ENCODE results near the gene SERP2.

Gene SERP2

DNA sequence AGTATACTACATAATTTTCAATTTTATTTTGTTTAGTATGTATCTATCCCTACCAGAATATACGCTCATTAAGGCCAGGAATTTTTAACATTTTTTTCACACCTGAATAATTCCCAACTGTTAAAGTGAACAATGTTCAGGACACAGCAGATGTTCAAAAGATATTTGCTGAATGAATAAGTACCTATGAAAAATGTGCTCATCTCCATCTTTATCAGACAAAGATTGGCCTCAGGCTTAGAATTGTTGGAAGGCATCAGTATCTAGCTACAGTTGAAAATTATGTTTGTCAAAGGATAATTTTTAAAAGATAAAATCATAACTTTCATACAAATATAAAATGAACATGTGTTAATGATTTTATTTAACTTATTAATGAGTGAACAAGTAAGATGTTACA, 30.9 kb upstream of the SERP2 start:
- Histone ChIP-seq H3K9ac (ENCODE audit: low read length) (no peak overlapping the region), H3K9me3 (ENCODE audit: control insufficient read depth, low read length) (no peaks in the 10 kb centered on the region), H3K4me3 (ENCODE audit: low read length) (no peak overlapping the region), H3K4me1 (ENCODE audit: control insufficient read depth, insufficient read depth, low read length) (no peaks in the 10 kb centered on the region), H3K36me3 (ENCODE audit: control insufficient read depth, insufficient read depth, low read length) (no peaks in the 10 kb centered on the region), H3K27me3 (ENCODE audit: control insufficient read depth, insufficient read depth, low read length) (no peaks in the 10 kb centered on the region)

DNA sequence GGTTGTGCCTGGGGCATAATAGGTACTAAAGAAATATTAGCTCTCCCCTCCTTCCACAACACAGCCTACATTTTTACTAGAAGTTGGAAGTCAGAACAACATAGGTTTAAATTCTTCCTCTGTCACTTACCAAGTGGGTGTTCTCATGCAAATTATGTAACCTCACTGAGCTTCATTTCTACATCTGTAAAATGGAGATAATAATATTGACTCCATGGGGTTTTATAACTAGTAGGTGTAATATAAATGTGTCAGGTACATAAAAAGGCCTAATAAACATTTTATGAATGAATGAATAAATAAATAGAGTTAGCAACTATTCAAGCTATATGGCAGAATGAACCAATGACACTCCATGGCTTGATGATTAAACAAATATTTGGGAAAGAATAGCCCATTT, 27.1 kb upstream of the SERP2 start:
- Histone ChIP-seq H3K4me3 (ENCODE audit: low read length) (no peak overlapping the region), H3K9me3 (ENCODE audit: control insufficient read depth, low read length) (no peaks in the 10 kb centered on the region), H3K27me3 (ENCODE audit: control insufficient read depth, insufficient read depth, low read length) (no peaks in the 10 kb centered on the region), H3K36me3 (ENCODE audit: control insufficient read depth, insufficient read depth, low read length) (no peaks in the 10 kb centered on the region), H3K4me1 (ENCODE audit: control insufficient read depth, insufficient read depth, low read length) (peaks cover 17% of the 10 kb centered on the region), H3K9ac (ENCODE audit: low read length) (no peak overlapping the region)

DNA sequence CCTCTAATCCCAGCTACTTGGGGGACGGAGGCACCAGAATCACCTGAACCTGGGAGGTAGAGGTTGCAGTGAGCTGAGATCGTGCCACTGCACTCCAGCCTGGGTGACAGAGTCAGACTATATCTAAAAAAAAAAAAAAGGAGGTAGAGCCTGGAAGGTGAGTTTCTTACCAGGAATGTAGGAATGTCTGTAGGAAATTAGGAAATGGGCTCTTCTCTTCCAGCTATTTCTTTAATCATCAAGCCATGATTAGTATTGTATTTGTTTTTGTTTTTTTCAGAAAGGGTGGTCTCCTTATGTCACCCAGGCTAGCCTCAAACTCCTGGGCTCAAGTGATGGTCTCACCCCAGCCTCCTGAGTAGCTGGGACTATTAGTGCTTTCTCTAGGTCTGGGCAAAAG, 26.3 kb upstream of the SERP2 start:
- H3K4me1 ChIP-seq (ENCODE audit: control insufficient read depth, insufficient read depth, low read length) = peaks cover 20% of the 10 kb centered on the region
- H3K9ac ChIP-seq (ENCODE audit: low read length) = no peak overlapping the region
- no peaks in the 10 kb centered on the region for H3K9me3 ChIP-seq (ENCODE audit: control insufficient read depth, low read length)
- no peaks in the 10 kb centered on the region for H3K27me3 ChIP-seq (ENCODE audit: control insufficient read depth, insufficient read depth, low read length)
- H3K36me3 ChIP-seq (ENCODE audit: control insufficient read depth, insufficient read depth, low read length) = no peaks in the 10 kb centered on the region
- H3K4me3 ChIP-seq (ENCODE audit: low read length) = no peak overlapping the region

DNA sequence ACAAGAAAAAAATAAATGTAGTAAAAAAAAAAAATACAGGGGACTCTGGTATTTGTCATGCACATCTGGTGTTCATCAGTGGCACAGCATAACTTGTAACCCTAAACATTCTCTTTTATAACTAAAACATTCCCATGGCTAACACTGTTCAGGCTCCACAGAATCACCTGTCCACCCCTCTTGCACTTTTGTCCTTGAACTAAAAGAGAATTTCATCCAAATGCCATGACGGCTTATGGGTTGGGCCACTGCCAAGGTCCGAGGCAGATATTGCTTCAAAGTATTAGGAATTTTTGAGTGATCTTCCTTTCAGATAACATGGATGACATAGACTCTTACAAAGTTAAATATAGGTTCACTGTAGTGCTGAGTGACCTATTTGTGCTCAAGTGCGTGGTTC, 25.7 kb upstream of the SERP2 start:
- no peaks in the 10 kb centered on the region for H3K9me3 ChIP-seq (ENCODE audit: control insufficient read depth, low read length)
- no peak overlapping the region for H3K9ac ChIP-seq (ENCODE audit: low read length)
- H3K36me3 ChIP-seq (ENCODE audit: control insufficient read depth, insufficient read depth, low read length) = no peaks in the 10 kb centered on the region
- H3K4me1 ChIP-seq (ENCODE audit: control insufficient read depth, insufficient read depth, low read length) = peaks cover 20% of the 10 kb centered on the region
- no peak overlapping the region for H3K4me3 ChIP-seq (ENCODE audit: low read length)
- no peaks in the 10 kb centered on the region for H3K27me3 ChIP-seq (ENCODE audit: control insufficient read depth, insufficient read depth, low read length)

DNA sequence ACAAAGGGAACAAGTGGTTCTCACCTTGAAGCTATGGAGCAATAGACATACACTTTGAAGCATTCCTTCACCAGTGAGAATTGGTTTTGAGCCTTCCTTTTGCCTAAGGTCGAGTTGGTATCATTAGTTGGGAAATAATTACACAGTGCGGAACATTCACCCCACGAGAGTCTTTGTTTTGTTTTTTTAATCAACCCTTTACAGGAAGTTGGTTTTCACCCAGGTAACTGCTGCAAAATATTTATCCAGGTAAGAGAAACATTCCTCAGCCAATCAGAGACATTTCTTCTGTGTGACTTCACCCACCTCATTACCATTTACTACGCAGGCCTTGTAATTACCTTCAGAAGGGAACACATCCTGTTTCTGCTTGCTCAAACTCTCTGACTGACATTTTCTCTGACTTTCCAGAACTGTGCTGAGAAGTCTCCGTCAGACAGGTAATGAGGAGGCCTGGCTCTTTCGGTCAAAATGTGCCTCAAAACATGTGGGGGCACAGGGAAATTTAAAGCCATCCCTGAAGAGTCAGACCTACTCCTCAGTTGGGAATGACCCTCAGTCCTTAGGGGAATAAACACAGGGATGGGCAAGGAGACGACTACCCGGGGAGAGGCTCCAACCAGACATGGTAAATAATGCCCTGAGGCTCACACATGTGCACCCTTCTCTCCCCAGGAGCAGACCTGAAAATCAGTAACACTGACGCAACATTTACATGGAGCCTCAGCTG, 22.7 kb upstream of the SERP2 start:
- Histone ChIP-seq H3K4me1 (ENCODE audit: control insufficient read depth, insufficient read depth, low read length) (peaks cover 28% of the 10 kb centered on the region), H3K9me3 (ENCODE audit: control insufficient read depth, low read length) (no peaks in the 10 kb centered on the region), H3K9ac (ENCODE audit: low read length) (peak overlapping the region; percentile 4), H3K27me3 (ENCODE audit: control insufficient read depth, insufficient read depth, low read length) (no peaks in the 10 kb centered on the region), H3K4me3 (ENCODE audit: low read length) (no peak overlapping the region), H3K36me3 (ENCODE audit: control insufficient read depth, insufficient read depth, low read length) (no peaks in the 10 kb centered on the region)

DNA sequence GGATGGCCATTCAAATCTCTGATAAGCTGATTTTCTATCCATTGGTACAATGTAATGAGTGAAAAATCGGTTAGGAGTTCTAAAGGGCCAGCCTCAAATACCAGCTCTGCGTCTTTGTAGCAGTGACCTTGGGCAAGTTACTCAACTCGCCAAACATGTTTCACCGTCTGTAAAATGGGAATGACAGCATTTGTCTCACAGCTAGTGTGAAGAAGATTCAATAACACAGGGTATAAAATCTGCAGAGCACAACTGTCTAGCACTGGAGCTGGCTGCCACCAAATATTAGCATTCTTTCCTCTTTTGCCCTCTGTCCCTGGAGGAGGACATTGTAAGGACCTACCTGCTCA, 22.1 kb upstream of the SERP2 start:
- no peaks in the 10 kb centered on the region for H3K36me3 ChIP-seq (ENCODE audit: control insufficient read depth, insufficient read depth, low read length)
- peaks cover 28% of the 10 kb centered on the region for H3K4me1 ChIP-seq (ENCODE audit: control insufficient read depth, insufficient read depth, low read length)
- H3K9ac ChIP-seq (ENCODE audit: low read length) = peak overlapping the region; percentile 4
- no peaks in the 10 kb centered on the region for H3K9me3 ChIP-seq (ENCODE audit: control insufficient read depth, low read length)
- H3K27me3 ChIP-seq (ENCODE audit: control insufficient read depth, insufficient read depth, low read length) = no peaks in the 10 kb centered on the region
- H3K4me3 ChIP-seq (ENCODE audit: low read length) = no peak overlapping the region

DNA sequence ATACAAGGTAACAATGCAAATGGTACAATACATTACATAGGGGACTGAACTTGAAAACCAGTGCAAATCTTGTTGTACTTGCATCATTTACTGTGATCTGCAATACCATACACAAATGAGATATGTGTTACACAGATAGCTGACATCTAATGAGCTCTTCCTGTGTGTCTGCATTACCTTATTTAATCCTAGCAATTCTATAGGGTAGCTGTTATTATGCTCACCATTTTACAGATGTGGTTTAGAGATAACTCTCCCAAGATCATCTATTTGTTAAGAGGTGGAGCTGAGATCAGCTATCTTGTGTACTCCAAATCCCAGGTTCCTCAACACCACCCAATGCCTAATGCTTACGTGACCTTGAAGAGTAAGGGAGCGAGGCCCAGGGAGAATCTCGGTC, 21.4 kb upstream of the SERP2 start:
- Histone ChIP-seq H3K27me3 (ENCODE audit: control insufficient read depth, insufficient read depth, low read length) (no peaks in the 10 kb centered on the region), H3K9ac (ENCODE audit: low read length) (no peak overlapping the region), H3K9me3 (ENCODE audit: control insufficient read depth, low read length) (no peaks in the 10 kb centered on the region), H3K4me1 (ENCODE audit: control insufficient read depth, insufficient read depth, low read length) (peaks cover 28% of the 10 kb centered on the region), H3K4me3 (ENCODE audit: low read length) (no peak overlapping the region), H3K36me3 (ENCODE audit: control insufficient read depth, insufficient read depth, low read length) (no peaks in the 10 kb centered on the region)

DNA sequence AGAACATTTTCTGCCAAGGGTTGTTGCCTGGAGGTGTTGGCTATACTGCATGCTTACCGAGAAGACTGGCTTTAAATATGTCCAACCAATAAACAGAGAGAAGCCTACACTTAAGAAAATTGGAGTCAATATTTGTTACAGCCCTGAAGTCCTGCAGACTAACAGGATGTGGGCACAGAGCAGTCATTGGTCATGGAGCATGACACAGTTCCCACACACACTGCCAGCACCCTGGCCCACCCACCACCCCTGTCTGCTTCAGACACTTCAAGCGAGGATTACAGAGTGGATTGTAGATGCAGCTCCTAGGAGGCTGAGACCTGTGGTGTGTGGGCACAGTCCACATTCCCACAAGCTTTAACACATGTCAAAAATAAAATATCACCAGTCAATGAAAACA, 21.0 kb upstream of the SERP2 start:
- H3K36me3 ChIP-seq (ENCODE audit: control insufficient read depth, insufficient read depth, low read length) = no peaks in the 10 kb centered on the region
- H3K4me3 ChIP-seq (ENCODE audit: low read length) = no peak overlapping the region
- peaks cover 28% of the 10 kb centered on the region for H3K4me1 ChIP-seq (ENCODE audit: control insufficient read depth, insufficient read depth, low read length)
- H3K9me3 ChIP-seq (ENCODE audit: control insufficient read depth, low read length) = no peaks in the 10 kb centered on the region
- no peaks in the 10 kb centered on the region for H3K27me3 ChIP-seq (ENCODE audit: control insufficient read depth, insufficient read depth, low read length)
- no peak overlapping the region for H3K9ac ChIP-seq (ENCODE audit: low read length)

DNA sequence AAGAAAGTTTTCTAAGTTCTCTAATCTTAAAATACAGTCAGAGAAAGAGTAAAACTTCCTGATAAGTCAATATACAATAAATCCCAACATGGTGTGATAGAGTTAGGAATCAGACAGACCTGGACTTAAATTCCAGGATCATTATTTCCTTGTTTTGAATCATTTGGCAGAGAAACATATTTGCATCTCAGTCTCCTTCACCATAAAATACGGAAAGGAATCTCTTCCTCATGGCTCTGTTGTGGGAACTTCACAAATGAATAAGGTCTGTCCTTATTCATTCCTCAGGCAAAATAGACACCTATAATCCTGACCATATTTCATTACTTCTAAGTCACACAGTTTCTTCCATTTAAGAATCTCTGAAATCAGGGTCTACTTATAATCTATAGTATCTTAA, 19.3 kb upstream of the SERP2 start:
- Histone ChIP-seq H3K27me3 (ENCODE audit: control insufficient read depth, insufficient read depth, low read length) (no peaks in the 10 kb centered on the region), H3K4me3 (ENCODE audit: low read length) (no peak overlapping the region), H3K9me3 (ENCODE audit: control insufficient read depth, low read length) (no peaks in the 10 kb centered on the region), H3K4me1 (ENCODE audit: control insufficient read depth, insufficient read depth, low read length) (peaks cover 28% of the 10 kb centered on the region), H3K36me3 (ENCODE audit: control insufficient read depth, insufficient read depth, low read length) (no peaks in the 10 kb centered on the region), H3K9ac (ENCODE audit: low read length) (no peak overlapping the region)

DNA sequence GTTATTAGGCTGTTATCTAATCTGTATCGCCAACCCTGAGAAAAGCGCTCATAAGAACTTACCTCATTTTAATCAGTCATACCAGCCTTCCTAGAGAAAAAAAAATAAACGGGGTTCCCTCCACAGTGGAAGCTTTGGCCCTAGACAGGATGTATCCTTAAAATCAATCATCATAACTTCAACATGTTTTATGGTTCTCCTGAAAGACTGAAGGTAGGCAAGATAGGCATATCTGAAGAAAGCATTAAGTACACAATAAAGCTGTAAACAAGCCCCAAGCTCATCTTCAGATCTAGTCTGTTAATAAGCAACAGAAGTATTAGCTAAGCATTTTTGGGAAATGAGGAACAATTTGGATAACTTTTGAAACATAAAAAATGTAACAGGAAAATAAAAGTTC, 18.7 kb upstream of the SERP2 start:
- Histone ChIP-seq H3K4me3 (ENCODE audit: low read length) (no peak overlapping the region), H3K4me1 (ENCODE audit: control insufficient read depth, insufficient read depth, low read length) (peaks cover 28% of the 10 kb centered on the region), H3K9ac (ENCODE audit: low read length) (no peak overlapping the region), H3K27me3 (ENCODE audit: control insufficient read depth, insufficient read depth, low read length) (no peaks in the 10 kb centered on the region), H3K9me3 (ENCODE audit: control insufficient read depth, low read length) (no peaks in the 10 kb centered on the region), H3K36me3 (ENCODE audit: control insufficient read depth, insufficient read depth, low read length) (no peaks in the 10 kb centered on the region)

DNA sequence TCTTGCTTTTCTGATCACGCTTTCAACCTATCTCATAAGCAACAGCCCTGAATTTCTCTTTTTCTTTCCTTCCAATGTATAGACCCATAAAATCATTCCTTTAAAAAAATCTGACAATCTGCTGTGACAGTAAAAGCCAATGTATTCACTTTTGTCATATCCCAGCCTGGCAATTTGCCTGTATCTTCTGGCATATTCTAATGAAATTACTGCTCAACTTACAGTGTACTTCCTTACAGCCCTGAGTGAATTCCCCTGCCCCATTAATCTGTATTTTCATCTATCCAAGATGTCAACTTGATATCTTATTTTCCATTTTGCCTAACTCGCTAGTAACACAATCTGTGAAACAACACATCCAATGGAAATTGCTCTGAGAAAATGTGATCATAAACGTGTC, 18.0 kb upstream of the SERP2 start:
- Histone ChIP-seq H3K9me3 (ENCODE audit: control insufficient read depth, low read length) (no peaks in the 10 kb centered on the region), H3K4me3 (ENCODE audit: low read length) (no peak overlapping the region), H3K36me3 (ENCODE audit: control insufficient read depth, insufficient read depth, low read length) (no peaks in the 10 kb centered on the region), H3K27me3 (ENCODE audit: control insufficient read depth, insufficient read depth, low read length) (no peaks in the 10 kb centered on the region), H3K4me1 (ENCODE audit: control insufficient read depth, insufficient read depth, low read length) (peaks cover 20% of the 10 kb centered on the region), H3K9ac (ENCODE audit: low read length) (no peak overlapping the region)

DNA sequence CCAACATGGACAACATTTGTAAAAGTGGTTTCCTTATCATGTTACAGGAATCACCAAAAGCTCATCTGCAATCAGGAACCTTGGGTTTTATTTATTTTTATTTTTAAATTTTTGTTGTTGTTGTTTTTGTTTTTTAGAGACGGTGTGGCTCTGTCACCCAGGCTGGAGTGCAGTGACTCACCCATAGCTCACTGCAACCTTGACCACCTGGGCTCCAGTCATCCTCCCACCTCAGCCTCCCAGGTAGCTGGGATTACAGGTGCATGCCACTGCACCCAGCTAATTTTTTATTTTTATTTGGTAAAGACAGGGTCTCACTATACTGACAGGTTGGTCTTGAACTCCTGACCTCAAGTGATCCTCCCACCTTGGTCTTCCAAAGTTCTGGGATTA, 13.6 kb upstream of the SERP2 start:
- Histone ChIP-seq H3K4me3 (ENCODE audit: low read length) (no peak overlapping the region), H3K27me3 (ENCODE audit: control insufficient read depth, insufficient read depth, low read length) (no peaks in the 10 kb centered on the region), H3K4me1 (ENCODE audit: control insufficient read depth, insufficient read depth, low read length) (peaks cover 8% of the 10 kb centered on the region), H3K9ac (ENCODE audit: low read length) (no peak overlapping the region), H3K36me3 (ENCODE audit: control insufficient read depth, insufficient read depth, low read length) (no peaks in the 10 kb centered on the region), H3K9me3 (ENCODE audit: control insufficient read depth, low read length) (no peaks in the 10 kb centered on the region)

All from mucosa of stomach (tissue), 1 donor.